ES-I3 (cell line): ENCODE data around the gene BRPF1.

Source experiments
- H3K36me3 ChIP-seq: 2 replicates; pipeline ENCODE4 v1.6.1; 2013; ENCODE audit warnings: mild to moderate bottlenecking, low read length, control low read depth, moderate library complexity; ENCODE audit not compliant: insufficient read depth
- H3K4me1 ChIP-seq: 2 replicates; pipeline ENCODE4 v1.6.1; 2013; ENCODE audit warnings: mild to moderate bottlenecking, control low read depth, low read length; ENCODE audit not compliant: insufficient read depth
- H3K9ac ChIP-seq: 2 replicates; pipeline ENCODE4 v1.6.1; 2013; ENCODE audit warnings: low read depth, mild to moderate bottlenecking, low read length, moderate library complexity
- H3K9me3 ChIP-seq: 2 replicates; pipeline ENCODE4 v1.6.1; 2013; ENCODE audit warnings: mild to moderate bottlenecking, low read length, moderate library complexity; ENCODE audit not compliant: control insufficient read depth, insufficient read depth

Gene BRPF1

GRCh38 chr3:9715764-9716437 lies 15.6 kb upstream of the BRPF1 start:
- H3K36me3 ChIP-seq: no peaks in the 10 kb centered on the region
- no peak overlapping the region for H3K9ac ChIP-seq
- H3K4me1 ChIP-seq: no peaks in the 10 kb centered on the region
- H3K9me3 ChIP-seq: no peaks in the 10 kb centered on the region

- no peaks in the 10 kb centered on the region for H3K9me3 ChIP-seq
- H3K4me1 ChIP-seq: no peaks in the 10 kb centered on the region
- H3K9ac ChIP-seq: no peak overlapping the region
- H3K36me3 ChIP-seq: no peaks in the 10 kb centered on the region
Observed at GRCh38 chr3:9716801-9717555, 14.6 kb upstream of the BRPF1 start.

DNA sequence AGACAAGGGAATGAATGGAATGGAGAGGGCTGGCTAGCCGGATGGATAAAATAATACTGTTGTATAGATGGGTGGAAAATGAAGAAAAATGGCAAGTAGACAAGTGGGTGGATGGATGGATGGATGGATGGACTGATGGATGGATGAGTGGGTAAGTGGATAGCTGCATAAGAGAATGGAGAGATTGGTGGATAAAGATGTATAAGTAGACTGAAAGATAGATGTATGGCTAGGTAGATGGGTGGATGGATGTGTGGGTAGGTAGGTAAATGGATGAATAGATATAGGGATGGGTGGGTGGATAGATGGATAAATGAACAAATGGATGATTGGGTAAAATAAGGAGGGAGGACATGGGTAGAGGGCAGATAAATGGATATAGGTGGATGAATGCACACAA lies 14.0 kb upstream of the BRPF1 start:
- H3K9ac ChIP-seq: no peak overlapping the region
- H3K4me1 ChIP-seq: no peaks in the 10 kb centered on the region
- no peaks in the 10 kb centered on the region for H3K36me3 ChIP-seq
- H3K9me3 ChIP-seq: no peaks in the 10 kb centered on the region

GRCh38 chr3:9718118-9718517 lies 13.4 kb upstream of the BRPF1 start:
- Histone ChIP-seq H3K36me3 (no peaks in the 10 kb centered on the region), H3K4me1 (no peaks in the 10 kb centered on the region), H3K9ac (no peak overlapping the region), H3K9me3 (no peaks in the 10 kb centered on the region)

GRCh38 chr3:9721015-9721699 lies 10.4 kb upstream of the BRPF1 start:
- Histone ChIP-seq H3K9ac (no peak overlapping the region), H3K36me3 (no peaks in the 10 kb centered on the region), H3K4me1 (no peaks in the 10 kb centered on the region), H3K9me3 (no peaks in the 10 kb centered on the region)

- Histone ChIP-seq H3K4me1 (no peaks in the 10 kb centered on the region), H3K36me3 (no peaks in the 10 kb centered on the region), H3K9ac (no peak overlapping the region), H3K9me3 (no peaks in the 10 kb centered on the region)
Observed at GRCh38 chr3:9721700-9722060, 9.9 kb upstream of the BRPF1 start.

DNA sequence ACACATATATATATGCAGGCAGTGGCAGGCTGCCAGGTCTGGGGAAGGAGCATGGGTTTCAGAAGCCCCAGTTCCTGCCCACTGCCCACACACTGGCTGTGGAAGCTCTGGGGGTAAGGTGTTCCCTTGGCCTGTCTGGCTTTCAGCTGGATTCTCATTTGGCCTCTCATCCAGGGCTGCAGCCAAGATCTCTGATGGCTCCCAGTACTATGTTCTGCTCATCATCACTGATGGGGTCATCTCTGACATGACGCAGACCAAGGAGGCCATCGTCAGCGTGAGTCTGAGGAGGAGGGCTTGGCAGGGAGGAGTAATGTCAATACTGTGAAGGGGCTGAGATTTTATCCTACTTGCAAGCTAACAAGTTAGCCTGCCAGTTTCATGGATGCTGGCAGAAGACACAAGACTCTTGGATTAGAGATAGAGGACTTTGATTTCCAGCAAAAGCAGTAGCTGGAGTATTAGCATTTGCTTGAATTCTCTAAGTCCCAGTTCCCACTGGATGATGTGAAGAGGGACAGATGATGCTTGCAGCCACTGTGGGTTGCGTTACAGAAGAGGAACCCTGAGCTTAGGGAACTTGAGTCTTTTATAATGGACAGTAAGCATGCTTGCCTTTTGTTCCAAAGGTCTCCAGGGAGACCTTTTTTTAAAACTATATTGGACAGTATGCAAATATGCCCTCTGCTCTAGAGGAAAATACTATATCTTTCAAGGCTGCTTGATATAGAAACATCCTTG lies 5.6 kb upstream of the BRPF1 start:
- Histone ChIP-seq H3K36me3 (no peaks in the 10 kb centered on the region), H3K4me1 (no peaks in the 10 kb centered on the region), H3K9me3 (no peaks in the 10 kb centered on the region), H3K9ac (no peak overlapping the region)

- H3K4me1 ChIP-seq: no peaks in the 10 kb centered on the region; the same call in 1 of the 2 replicates
- H3K9me3 ChIP-seq: no peaks in the 10 kb centered on the region
- no peaks in the 10 kb centered on the region for H3K36me3 ChIP-seq
- peak overlapping the region; percentile 48; the same call in 1 of the 2 replicates for H3K9ac ChIP-seq
Observed at GRCh38 chr3:9727041-9727595, 4.4 kb upstream of the BRPF1 start.

DNA sequence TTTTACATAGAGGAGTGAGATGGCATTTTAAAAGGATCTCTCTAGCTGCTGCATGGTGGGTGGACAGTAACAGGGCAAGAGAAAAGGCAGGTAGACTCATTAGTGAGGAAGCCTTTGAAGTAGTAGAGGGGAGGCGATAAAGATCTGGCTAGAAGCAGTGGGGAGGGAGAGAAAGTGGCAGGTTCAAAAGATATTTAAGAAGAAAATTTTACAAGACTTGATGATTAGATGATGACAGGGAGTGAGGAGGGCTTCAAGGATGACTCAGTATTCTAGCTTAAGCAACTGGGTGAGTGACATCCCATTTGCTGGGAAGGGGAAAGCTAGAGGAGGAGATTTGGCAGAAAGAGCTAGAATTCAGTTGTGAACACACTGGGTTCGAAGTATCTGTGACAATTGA lies 3.8 kb upstream of the BRPF1 start:
- Histone ChIP-seq H3K9ac (no peak overlapping the region), H3K36me3 (no peaks in the 10 kb centered on the region), H3K9me3 (no peaks in the 10 kb centered on the region), H3K4me1 (peaks cover 4% of the 10 kb centered on the region; the same call in 1 of the 2 replicates)

GRCh38 chr3:9729419-9729818 lies 2.1 kb upstream of the BRPF1 start:
- H3K36me3 ChIP-seq: no peaks in the 10 kb centered on the region
- H3K9me3 ChIP-seq: no peaks in the 10 kb centered on the region
- H3K9ac ChIP-seq: no peak overlapping the region
- H3K4me1 ChIP-seq: peaks cover 6% of the 10 kb centered on the region; the same call in 1 of the 2 replicates

DNA sequence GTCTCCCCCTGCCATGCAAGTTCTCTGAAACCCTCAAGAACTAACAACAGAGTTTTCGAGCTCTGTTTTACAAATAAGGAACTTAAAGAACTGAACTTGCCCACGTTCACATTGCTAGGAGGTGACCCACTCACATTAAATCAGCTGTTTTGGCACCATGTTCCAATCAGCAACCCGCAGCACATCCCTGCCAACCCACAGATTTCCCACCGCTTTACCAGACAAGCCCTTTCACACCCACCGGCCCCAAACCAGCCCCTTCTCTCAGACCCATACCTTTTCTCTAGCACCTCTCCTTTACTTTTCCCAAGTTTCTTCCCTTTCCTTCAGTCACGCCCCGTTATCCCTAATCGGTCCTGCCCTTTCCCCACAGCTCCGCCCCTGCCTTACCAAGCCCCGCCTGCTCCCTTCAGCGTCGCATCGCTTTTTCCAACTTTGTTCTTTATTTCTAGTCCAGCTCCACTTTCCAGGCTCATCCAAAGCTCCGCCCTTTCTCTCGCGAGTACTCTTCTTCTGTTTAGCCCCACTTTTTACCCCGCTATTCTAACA lies 804 bp upstream of the BRPF1 start:
- Histone ChIP-seq H3K9ac (peak overlapping the region; percentile 73; the same call in 1 of the 2 replicates), H3K9me3 (no peaks in the 10 kb centered on the region), H3K36me3 (no peaks in the 10 kb centered on the region; the same call in 1 of the 2 replicates), H3K4me1 (peaks cover 6% of the 10 kb centered on the region; the same call in 1 of the 2 replicates)

DNA sequence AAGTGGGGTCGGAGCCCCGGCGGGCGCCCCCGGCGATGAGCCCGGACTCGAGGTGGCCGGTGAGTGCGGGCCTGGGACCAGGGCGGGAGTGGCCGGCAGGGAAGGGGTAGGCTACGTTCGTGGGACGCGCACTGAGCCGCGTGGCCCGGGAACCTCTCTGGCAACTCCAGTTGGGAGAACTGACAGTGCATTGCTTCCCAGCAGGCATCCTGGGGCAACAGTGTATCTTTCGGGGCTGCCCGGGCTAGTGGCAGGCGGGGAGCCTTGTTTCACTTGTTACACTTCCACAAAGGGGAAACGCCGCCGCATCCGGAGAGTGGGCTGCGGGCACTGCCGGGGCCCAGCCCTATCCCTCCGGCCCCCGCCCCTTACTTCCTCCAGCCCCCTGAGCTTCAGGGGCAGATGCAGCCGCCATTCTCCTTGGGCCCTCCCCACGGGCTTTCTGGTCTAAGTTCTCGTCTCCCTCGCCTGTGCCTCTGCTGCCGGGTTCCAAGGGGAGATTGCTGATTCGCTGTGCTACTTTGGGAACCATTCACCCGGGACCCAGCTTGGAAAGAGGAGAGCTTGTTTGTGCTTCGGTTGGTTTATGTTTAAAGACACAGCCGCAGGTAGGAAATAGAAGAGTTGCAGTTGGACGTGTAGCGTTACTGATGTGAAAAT lies 675 bp downstream of the BRPF1 start:
- H3K9me3 ChIP-seq: no peaks in the 10 kb centered on the region
- peaks cover 8% of the 10 kb centered on the region for H3K36me3 ChIP-seq
- peaks cover 6% of the 10 kb centered on the region; the same call in 1 of the 2 replicates for H3K4me1 ChIP-seq
- H3K9ac ChIP-seq: peak overlapping the region; percentile 100

DNA sequence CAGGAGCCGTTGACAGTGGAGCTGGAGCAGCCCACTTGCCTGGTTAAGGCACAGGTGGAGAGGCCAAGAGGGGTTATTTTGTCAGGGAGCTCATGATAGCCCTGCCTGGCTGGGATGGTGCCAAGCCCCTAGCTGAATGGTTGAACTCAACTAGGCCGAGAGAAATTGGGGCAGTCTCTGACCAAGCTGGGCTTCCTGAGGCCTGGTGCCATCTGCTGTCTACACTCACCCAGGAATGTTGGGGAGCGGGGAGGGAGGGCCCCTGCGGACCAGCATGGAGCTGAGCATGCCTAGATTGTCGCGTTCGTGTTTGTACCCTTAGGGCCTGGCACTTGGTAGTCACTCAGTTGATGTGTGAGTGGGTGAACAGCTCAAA lies 1.2 kb downstream of the BRPF1 start:
- peaks cover 13% of the 10 kb centered on the region for H3K36me3 ChIP-seq
- H3K9me3 ChIP-seq: no peaks in the 10 kb centered on the region
- peak overlapping the region; percentile 100 for H3K9ac ChIP-seq
- peaks cover 6% of the 10 kb centered on the region; the same call in 1 of the 2 replicates for H3K4me1 ChIP-seq
